Ishikawa (cell line): ENCODE measurements around the gene HOXD13.
A peak's percentile ranks its signal among the peaks of the same experiment; 100 is the strongest.

Experiments used
- CEBPB ChIP-seq: IDR thresholded peaks from 2 replicates; pipeline ENCODE4 v1.6.1; 2012
- CREB1 ChIP-seq: IDR thresholded peaks from 2 replicates; pipeline ENCODE4 v1.6.1; 2012; ENCODE audit warnings: low read depth
- EGR1 ChIP-seq: IDR thresholded peaks from 2 replicates; pipeline ENCODE4 v1.6.1; 2012
- MAX ChIP-seq: IDR thresholded peaks from 2 replicates; pipeline ENCODE4 v1.6.1; 2012
- RAD21 ChIP-seq: IDR thresholded peaks from 2 replicates; pipeline ENCODE4 v1.6.1; 2012; ENCODE audit warnings: low read depth
- REST ChIP-seq: IDR thresholded peaks from 2 replicates; pipeline ENCODE4 v1.6.1; 2012; ENCODE audit warnings: low read depth, mild to moderate bottlenecking
- TAF1 ChIP-seq: IDR thresholded peaks from 2 replicates; pipeline ENCODE4 v1.6.1; 2012; ENCODE audit warnings: low read depth, mild to moderate bottlenecking
- TCF12 ChIP-seq: IDR thresholded peaks from 2 replicates; pipeline ENCODE4 v1.6.1; 2012; ENCODE audit warnings: low read depth
- ZBTB7A ChIP-seq: IDR thresholded peaks from 2 replicates; pipeline ENCODE4 v1.6.1; 2012; ENCODE audit warnings: low read depth

- TF ChIP-seq CEBPB (no peak), RAD21 (no peak), EGR1 (no peak), MAX (peak; percentile 30), TAF1 (no peak; the same call in 1 of the 2 replicates), TCF12 (0 out of 2 replicates have a peak, but pooled peaks have one; percentile 4), REST (no peak), CREB1 (no peak), ZBTB7A (no peak)
Measured at GRCh38 chr2:176092270-176093144, at the start of gene HOXD13.
